Keratinocyte (primary cell): Measurements from ENCODE around the gene PFDN2. TPM values are rescaled to one million over a fixed set of nuclear protein-coding genes. Genes with fewer than 3 reads are reported as not detected.
A peak's percentile ranks its signal among the peaks of the same experiment; 100 is the strongest.

Experiments used
- DNase-seq: peaks from one replicate; pipeline ENCODE4 v3.0.0-alpha.2; 2011; ENCODE audit warnings: low read depth, missing footprints, low spot score
- FAIRE-seq: peaks from 2 replicates; lab custom pipeline; 2011; peaks lifted over from hg19 to GRCh38; lab: Jason Lieb, UNC
- H2AFZ ChIP-seq: 2 replicates; pipeline ENCODE4 v1.6.0; 2012; ENCODE audit warnings: low read length, control low read depth, inconsistent platforms; ENCODE audit not compliant: control insufficient read depth
- H3K27ac ChIP-seq: 2 replicates; pipeline ENCODE4 v1.5.1; 2011; ENCODE audit warnings: low read length; ENCODE audit not compliant: control insufficient read depth, insufficient read depth
- H3K27me3 ChIP-seq: 3 replicates; pipeline ENCODE4 v1.6.0; 2011; ENCODE audit warnings: low read length; ENCODE audit not compliant: control insufficient read depth, insufficient read depth; ENCODE audit errors: extremely low read depth
- H3K36me3 ChIP-seq, 2 experiments: 2 replicates in 1 of 2; 3 replicates in 1 of 2; pipeline ENCODE4 v1.5.1; 2011; ENCODE audit warnings: low read length in 2 of 2, mild to moderate bottlenecking in 1 of 2; ENCODE audit not compliant: control insufficient read depth in 2 of 2, insufficient read depth in 2 of 2; ENCODE audit errors: extremely low read depth in 1 of 2
- H3K4me1 ChIP-seq: 3 replicates; pipeline ENCODE4 v1.5.1; 2011; ENCODE audit warnings: low read length; ENCODE audit not compliant: control insufficient read depth, insufficient read depth; ENCODE audit errors: extremely low read depth
- H3K4me2 ChIP-seq: 3 replicates; pipeline ENCODE4 v1.6.0; 2011; ENCODE audit warnings: low read depth, low read length; ENCODE audit not compliant: control insufficient read depth, insufficient read depth; ENCODE audit errors: extremely low read depth
- H3K4me3 ChIP-seq, 3 experiments: fragments of 200-600 bp in 1 of 3; sonication (generic) in 1 of 3; 2 replicates in 2 of 3; 3 replicates in 1 of 3; pipeline ENCODE4 v1.5.1; 2011 to 2016; ENCODE audit warnings: low read length in 3 of 3, mild to moderate bottlenecking in 3 of 3, control low read depth in 2 of 3, inconsistent platforms in 1 of 3, low read depth in 1 of 3, mixed read lengths in 1 of 3, mixed run types in 1 of 3, moderate library complexity in 1 of 3; ENCODE audit not compliant: control insufficient read depth in 2 of 3, insufficient read depth in 2 of 3; ENCODE audit errors: extremely low read depth in 1 of 3
- H3K79me2 ChIP-seq: 2 replicates; pipeline ENCODE4 v1.6.0; 2012; ENCODE audit warnings: low read length; ENCODE audit not compliant: control insufficient read depth, insufficient read depth
- H3K9ac ChIP-seq: 3 replicates; pipeline ENCODE4 v1.6.0; 2011; ENCODE audit warnings: low read length; ENCODE audit not compliant: control insufficient read depth, insufficient read depth; ENCODE audit errors: extremely low read depth
- H3K9me1 ChIP-seq: 3 replicates; pipeline ENCODE4 v1.6.0; 2011; ENCODE audit warnings: low read length; ENCODE audit not compliant: control insufficient read depth, insufficient read depth; ENCODE audit errors: extremely low read depth
- H3K9me3 ChIP-seq: 2 replicates; pipeline ENCODE4 v1.5.1; 2012; ENCODE audit warnings: low read depth, low read length; ENCODE audit not compliant: control insufficient read depth
- H4K20me1 ChIP-seq: 3 replicates; pipeline ENCODE4 v1.6.0; 2011; ENCODE audit warnings: low read length; ENCODE audit not compliant: control insufficient read depth, insufficient read depth; ENCODE audit errors: extremely low read depth
- CTCF ChIP-seq, 3 experiments: IDR thresholded peaks in 1 of 3; conservative IDR thresholded peaks in 1 of 3; optimal IDR thresholded peaks in 1 of 3; 2 replicates in 2 of 3; 3 replicates in 1 of 3; pipeline versions ENCODE3 to v1.5.1; 2011; ENCODE audit warnings: low read length in 3 of 3, mild to moderate bottlenecking in 3 of 3, moderate library complexity in 2 of 3, control low read depth in 1 of 3, inconsistent platforms in 1 of 3; ENCODE audit not compliant: insufficient read depth in 2 of 3; ENCODE audit errors: extremely low read depth in 1 of 3
- EZH2 ChIP-seq: IDR thresholded peaks from one replicate; pipeline ENCODE4 v1.6.1; 2012; ENCODE audit warnings: inconsistent platforms, mild to moderate bottlenecking, low read length, moderate library complexity
- dilution Hi-C: fragments of 300-500 bp; cut with MboI; formaldehyde crosslinking; loops from one replicate; pipeline ENCODE4 v1.7.0; 2020; ENCODE audit warnings: low sequenced_read_pairs; ENCODE audit not compliant: extremely low pct_ligation_motif_present
- polyA plus RNA-seq, 5 experiments: library from polyadenylated mRNA; depleted of rRNA in 3 of 5; stranded (reverse) in 3 of 5; stranded (forward) in 1 of 5; unstranded in 1 of 5; fragments of >200 nt; gene quantifications; 1 replicate in 1 of 5; 2 replicates in 3 of 5; 3 replicates in 1 of 5; pipeline versions ENCODE4 v1.2.1 to v1.2.3, GENCODE V29; 2011 to 2012; ENCODE audit warnings: missing spikeins in 2 of 5, low read depth in 1 of 5, low replicate concordance in 1 of 5

PFDN2 gene
- polyA plus RNA-seq, 1 donor (not counting 4 experiments of a cell fraction or from before 2014, with no cell fraction given) = 184 TPM

- Histone ChIP-seq H3K79me2 (peaks cover 7% of the 10 kb centered on the region), H3K27ac (peak overlapping the region; percentile 99), H3K4me2 (peak overlapping the region; percentile 90), H2AFZ (peak overlapping the region; percentile 97), H3K9ac (peak overlapping the region; percentile 99), H3K4me3 (peak overlapping the region; percentile 71 to 98 (median 95)), H3K27me3 (no peaks in the 10 kb centered on the region), H3K4me1 (peaks cover 13% of the 10 kb centered on the region), H3K9me1 (no peaks in the 10 kb centered on the region), H3K36me3 (peaks cover 2 to 6% of the 10 kb centered on the region in 2 experiments), H3K9me3 (no peaks in the 10 kb centered on the region), H4K20me1 (no peaks in the 10 kb centered on the region)
- FAIRE-seq (no peak), DNase-seq (no peak)
- dilution Hi-C loops = no loop called here
- no peak for TF ChIP-seq CTCF (optimal IDR thresholded peaks at IDR 0.05 in 1 of 3, IDR thresholded peaks at IDR 0.05 in 1 of 3, conservative IDR thresholded peaks at IDR 0.05 in 1 of 3; ENCODE audit: extremely low read depth in 1 of 3, insufficient read depth in 2 of 3, low read length in 3 of 3)
- no peak for TF ChIP-seq EZH2
Observed at GRCh38 chr1:161153176-161153575, 35.3 kb upstream of the PFDN2 start.

- no peak overlapping the region for H3K27ac ChIP-seq
- H3K9ac ChIP-seq = no peak overlapping the region
- no peaks in the 10 kb centered on the region for H3K4me1 ChIP-seq
- H3K4me3 ChIP-seq = no peak overlapping the region
- DNase-seq (no peak), FAIRE-seq (no peak)
- H3K9me1 ChIP-seq = no peaks in the 10 kb centered on the region
- no peaks in the 10 kb centered on the region for H3K27me3 ChIP-seq
- no peak overlapping the region for H2AFZ ChIP-seq
- no peaks in the 10 kb centered on the region for H4K20me1 ChIP-seq
- no peak overlapping the region for H3K4me2 ChIP-seq
- dilution Hi-C loops = no loop called here
- TF ChIP-seq EZH2 (no peak), CTCF (optimal IDR thresholded peaks at IDR 0.05 in 1 of 3, IDR thresholded peaks at IDR 0.05 in 1 of 3, conservative IDR thresholded peaks at IDR 0.05 in 1 of 3; ENCODE audit: extremely low read depth in 1 of 3, insufficient read depth in 2 of 3, low read length in 3 of 3) (no peak)
- H3K79me2 ChIP-seq = no peaks in the 10 kb centered on the region
- no peaks in the 10 kb centered on the region for H3K9me3 ChIP-seq
- H3K36me3 ChIP-seq = no peaks in the 10 kb centered on the region
Observed at GRCh38 chr1:161145832-161146231, 28.0 kb upstream of the PFDN2 start.
